ENCODE data around the gene STPG1.
"Not testable (repeated sequence)": the region's sequence is repeated elsewhere in the genome, so short reads cannot be mapped to it uniquely, and the experiment has no call there.

STPG1 gene, protein sequence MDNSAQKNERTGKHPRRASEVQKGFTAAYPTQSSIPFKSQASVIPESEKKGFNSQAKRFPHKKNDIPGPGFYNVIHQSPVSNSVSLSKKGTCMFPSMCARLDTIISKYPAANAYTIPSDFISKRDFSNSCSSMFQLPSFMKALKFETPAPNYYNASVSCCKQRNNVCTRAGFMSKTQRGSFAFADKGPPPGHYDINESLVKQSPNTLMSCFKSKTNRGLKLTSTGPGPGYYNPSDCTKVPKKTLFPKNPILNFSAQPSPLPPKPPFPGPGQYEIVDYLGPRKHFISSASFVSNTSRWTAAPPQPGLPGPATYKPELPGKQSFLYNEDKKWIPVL

DNA sequence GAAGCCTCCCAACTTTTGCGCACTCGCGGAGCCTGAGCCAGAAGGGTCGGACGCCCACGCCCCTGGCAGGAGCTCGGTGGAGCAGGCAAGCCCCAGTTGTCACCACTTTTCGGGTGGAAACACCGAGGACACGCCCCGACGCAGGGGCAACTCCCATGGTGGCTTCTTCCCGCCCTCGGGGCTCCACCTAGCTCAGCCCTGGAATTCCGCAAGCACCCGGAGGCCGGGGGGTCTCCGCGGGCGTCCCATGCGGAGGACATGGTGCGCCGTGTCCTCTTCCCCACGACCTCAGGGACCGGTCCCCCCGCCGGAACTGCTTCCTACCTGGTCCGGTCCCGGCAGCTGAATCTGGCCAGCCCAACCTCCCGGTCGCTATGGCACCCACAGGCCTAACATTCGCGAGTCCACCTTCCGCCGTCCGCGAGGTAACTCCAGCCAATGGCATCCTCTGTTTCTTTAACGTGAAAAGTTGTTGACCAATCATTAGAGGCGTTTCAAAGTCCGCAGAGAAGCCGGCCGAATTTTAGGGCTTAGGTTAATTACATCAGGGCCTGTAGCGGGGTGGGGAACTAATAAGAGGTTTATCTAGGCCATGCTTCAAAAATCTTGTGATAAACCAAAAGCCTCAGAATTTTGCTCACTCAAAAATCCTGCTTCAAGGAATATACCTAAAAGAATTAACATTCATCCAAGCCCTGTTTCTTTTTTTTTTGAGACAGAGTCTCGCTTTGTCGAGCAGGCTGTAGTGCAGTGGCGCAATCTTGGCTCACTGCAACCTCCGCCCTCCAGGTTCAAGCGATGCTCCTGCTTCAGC is at the start of gene STPG1:
Gene STPG1, minus strand, starts transcription at position 433 of the 814 bp plus-strand sequence. CDS start 12,394 bp downstream, outside the sequence.
- DNase-seq = peak; percentile 77 to 80

DNA sequence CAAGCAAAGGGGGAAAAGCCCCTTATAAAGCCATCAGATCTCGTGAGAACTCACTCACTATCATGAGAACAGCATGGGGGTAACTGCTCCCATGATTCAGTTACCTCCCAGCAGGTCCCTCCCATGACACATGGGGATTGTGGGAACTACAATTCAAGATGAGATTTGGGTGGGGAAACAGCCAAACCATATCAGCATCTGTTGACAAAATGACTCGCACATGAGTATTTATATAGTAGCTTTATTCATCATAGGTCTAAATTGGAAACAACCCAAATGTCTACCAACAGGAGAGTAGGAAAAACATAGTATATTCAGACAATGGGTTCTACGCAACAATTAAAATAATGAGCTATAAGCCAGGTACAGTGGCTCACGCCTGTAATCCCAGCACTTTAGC is 48.5 kb upstream of the STPG1 start:
- not testable (repeated sequence) for DNase-seq

DNA sequence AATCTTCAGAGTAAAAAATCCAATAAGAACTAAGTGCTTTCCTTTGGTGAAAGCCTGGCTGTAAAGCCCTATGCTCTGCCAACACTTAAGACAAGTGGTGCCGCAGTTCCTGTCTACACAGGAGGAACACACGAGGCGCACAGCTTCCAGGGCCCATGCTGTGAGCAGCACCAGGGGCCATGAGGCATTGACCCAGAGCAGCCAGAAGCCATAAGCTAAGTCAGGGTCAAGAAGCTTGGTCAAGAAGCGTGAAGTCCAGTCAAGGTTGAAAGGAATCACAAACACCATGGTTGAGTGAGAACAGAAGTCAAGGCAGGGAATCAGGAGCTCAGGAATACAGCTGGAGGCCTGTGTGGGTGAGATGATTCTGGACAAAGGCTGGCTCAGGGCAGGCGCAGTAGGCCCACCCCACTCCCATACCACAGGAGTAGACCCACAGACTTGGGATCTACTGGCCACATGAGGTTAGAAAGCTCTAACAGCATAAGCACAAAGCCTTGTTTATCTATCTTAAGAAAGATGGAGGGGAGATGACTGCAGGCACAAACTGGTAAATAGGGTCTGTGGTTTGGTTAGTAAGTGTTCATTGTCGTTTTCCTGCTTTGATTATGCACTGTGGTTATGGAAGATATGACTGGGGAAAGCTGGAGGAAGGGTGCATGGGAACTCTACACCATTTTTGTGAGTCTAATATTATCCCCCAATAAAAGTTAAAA is 46.1 kb upstream of the STPG1 start:
- DNase-seq = no peak

DNA sequence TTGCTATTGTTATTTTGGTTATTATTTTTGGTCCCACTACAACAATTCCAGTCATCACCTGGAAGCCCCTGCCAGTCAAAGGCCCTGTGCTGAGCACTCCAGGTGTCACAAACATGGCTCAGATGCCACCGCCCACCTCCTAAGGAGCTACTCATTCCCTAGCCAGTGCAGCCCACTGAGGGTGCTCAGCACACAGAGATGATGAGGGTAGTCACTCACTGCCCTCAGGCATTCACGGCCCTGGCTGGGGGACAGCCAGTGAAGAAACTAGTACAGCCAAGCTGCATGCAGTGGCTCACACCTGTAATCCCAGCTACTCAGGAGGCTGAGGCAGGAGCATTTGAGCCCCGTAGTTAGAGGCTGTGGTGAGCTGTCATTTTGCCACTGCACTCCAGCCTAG is 44.3 kb upstream of the STPG1 start:
- DNase-seq = no peak

DNA sequence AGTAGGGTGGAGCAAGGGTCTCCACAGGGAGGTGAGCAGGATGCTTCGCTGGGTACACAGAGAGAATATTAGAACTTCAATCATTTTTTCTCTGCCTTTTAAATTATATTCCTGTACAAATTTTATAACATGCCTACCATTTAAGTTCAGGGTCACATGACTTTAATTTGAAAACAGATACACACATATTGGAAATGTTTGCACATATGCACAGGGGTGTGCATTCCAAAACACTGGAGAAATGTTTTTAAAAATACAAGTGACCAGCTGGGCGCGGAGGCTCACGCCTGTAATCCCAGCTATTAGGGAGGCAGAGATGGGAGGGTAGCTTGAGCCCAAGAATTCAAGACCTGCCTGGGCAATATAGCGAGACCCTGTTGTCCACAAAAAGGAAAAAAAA is 41.7 kb upstream of the STPG1 start:
- no peak for DNase-seq

DNA sequence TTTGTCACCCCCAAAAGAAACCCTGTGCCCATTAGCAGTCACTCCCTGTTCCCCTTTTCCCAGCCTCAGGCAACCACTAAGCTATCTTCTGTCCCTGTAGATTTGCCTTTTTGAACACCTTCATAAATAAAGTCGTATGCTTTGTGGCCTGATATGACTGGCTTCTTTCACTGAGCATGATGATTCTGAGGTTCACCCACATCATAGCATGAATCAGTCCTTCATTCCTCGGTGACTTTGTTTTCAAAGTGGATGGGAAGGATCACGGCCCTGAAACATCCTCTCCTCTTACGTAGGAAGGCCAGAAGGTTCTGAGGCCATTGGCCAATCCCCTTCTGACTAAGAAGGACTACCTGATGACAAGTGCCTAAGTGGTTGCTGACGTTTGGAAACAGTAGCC is 41.1 kb upstream of the STPG1 start:
- DNase-seq = no peak

DNA sequence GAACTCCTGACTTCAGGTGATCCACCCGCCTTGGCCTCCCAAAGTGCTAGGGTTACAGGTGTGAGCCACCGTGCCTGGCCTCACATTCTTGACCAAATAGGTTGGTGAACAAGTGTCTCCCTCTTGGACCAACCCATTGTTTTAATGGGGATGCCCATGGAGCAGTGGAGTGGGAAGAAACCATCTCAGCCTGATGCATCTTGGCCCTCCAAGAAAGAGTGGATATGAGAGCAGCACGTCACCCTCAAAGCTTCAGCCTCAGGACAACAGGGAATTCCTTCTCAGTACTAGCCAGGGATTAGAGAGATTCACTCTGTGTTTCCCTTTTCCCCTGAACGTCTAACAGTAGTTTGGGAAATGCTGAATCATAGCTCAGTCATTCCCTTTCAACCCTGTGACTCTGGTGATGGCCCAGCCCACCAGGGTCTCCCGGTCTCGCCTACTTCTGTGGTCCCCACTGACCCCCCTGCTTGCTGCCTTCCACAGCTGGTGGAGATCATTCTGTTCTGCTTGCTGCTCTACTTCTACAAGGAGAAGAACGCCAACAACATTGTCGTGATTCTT is 39.4 kb upstream of the STPG1 start:
- no peak for DNase-seq

DNA sequence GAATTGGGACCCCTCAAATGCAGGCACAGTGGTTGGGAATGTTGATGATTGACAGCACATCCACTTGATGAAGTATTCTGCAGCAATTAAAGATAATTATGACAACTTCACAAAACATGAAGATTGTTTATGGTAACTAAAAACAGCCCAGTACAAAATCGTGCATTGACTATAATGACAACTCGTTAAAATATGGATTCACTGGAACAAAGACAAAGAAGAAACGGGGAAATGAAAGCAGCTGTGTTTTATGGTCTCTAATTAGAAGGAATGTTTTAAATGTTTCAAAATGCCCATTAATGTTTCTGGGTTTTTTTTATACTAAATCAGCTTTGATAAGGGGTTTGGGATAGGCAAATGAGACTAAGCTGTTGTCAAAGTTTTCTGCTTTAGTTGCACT is 38.2 kb upstream of the STPG1 start:
- DNase-seq = no peak

DNA sequence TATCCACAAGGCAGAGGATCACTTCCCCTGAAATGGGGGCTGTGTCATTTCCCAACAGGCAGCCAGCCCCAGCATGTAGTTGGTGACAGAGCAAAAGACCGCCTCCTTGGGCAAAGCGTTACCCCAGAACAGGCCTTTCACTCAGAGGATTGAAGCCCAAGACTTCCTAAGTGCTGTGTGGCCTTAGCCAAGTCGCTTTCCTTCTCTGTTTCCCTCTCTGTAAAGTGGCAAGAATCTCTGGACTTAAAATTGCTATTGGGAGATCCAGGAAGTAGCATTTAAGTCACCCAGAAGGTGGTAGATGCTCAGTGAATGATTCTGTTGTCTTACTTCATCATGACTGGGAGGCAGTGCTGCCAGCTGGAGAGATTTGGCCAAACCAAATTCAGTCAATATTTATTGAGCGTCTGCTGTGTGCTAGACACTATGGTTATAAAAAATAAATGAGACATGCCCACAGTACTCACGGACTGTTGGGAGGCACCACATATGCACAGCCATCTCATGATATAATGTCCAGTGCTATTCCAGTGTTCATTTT is 37.3 kb upstream of the STPG1 start:
- DNase-seq = no peak

DNA sequence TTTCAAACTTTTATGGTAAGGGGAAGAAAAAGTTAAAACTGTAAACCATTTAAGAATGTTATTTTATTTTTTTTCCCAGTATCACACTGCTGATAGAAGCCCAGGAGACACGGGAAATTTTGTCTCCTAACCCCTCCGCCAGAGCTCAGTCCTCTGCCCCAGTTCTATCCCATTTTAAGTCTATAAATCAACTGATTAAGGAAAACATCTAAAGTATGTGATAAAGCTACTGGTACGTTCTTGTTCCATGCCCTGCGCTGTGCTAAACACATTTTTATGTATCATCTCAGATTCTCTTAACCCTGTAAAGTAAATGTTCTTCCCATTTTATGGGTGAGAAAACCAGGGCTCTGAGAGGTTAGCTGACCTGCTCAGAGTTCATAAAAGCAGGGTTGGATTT is 36.7 kb upstream of the STPG1 start:
- no peak for DNase-seq

DNA sequence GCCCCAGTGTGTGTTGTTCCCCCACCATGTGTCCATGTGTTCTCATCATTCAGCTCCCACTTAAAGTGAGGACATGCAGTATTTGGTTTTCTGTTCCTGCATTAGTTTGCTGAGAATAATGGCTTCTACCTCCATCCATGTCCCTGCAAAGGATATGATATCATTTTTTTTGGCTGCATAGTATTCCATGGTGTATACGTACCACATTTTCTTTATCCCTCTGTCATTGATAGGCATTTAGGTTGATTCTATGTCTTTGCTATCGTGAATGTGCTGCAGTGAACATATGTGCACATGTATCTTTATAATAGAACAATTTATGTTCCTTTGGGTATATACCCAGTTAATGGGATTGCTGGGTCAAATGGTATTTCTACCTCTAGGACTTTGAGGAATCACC is 32.9 kb upstream of the STPG1 start:
- DNase-seq = not testable (repeated sequence)

DNA sequence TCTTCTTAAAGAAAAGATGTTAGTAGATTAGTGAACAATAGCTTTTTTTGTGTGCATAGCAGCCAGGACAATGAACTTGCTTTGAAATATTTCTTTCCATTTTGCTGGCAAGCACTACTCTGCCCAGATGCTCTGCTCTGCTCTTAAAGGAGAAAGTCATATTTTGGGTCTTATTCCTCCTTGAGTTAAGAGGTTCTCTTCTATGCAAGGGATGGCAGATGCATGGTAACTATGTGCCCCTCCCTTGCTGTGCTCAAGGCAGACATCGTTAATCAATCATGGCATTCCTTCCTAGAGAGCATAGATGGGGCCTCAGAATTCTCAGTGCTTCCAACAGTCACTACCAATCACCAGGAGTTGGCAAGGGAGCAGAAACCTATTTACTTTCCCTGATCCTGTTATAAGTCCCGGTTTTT is 29.7 kb upstream of the STPG1 start:
- DNase-seq = no peak

DNA sequence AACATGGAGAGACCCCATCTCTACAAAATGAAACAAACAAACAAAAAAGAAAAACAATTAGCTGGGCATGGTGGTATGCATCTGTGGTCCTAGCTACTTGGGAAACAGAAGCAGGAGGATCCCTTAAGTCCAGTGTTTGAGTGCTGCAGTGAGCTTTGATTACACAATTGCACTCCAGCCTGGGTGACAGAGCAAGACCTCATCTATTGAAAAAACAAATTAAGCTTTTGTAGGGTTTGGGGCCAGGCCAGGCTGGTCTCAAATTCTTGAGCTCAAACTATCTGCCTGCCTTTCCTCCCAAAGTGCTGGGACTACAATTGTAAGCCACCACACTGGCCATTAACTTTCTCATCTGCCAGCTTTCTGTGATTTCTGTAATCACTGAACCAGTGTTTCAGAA is 29.2 kb upstream of the STPG1 start:
- DNase-seq = no peak

DNA sequence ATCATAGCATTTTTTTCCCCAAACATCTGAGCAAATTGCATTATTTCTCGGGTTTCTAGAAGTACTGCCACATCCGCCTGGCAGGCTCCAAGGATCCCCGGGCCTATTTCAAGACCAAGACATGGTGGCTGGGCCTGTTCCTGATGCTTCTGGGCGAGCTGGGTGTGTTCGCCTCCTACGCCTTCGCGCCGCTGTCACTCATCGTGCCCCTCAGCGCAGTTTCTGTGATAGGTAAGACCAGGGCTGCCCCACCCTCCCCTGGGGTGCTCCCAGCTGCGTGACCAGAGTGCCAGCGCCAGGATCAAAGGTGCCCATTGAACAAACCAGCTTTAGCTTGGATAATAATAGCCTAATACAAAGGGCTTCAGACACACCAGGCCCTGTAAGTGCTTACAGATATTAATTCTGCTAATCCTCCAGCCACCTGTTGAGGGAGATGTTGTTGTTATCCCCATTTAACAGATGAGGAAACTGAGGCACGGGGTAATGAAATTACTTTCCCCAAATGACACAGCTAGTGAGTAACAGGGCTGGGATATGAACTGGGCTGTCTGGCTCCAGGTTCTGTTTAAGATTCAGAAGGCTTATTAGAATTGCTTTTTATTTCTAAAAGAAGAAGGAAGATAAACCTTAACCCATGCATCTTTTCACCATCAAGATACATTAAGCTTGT is 28.6 kb upstream of the STPG1 start:
- DNase-seq = no peak

DNA sequence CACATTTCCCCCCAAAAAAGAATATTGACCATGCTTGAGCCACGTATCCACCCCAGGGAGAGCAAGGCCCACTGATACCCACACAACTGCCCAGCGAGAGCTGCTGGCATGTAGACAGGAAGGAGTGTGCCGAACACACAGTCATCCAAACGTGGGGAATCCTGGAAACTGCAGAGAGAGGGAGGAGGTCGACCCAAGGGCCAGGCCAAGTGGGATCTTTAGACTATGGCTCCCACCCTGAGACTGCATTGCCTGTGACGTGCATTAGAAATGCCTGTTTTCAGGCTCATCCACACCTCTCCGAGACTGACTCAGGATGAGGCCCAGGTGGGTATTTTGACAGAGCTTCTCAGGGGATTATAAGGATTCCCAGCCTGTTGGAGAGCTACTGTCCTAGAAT is 27.9 kb upstream of the STPG1 start:
- DNase-seq = no peak

DNA sequence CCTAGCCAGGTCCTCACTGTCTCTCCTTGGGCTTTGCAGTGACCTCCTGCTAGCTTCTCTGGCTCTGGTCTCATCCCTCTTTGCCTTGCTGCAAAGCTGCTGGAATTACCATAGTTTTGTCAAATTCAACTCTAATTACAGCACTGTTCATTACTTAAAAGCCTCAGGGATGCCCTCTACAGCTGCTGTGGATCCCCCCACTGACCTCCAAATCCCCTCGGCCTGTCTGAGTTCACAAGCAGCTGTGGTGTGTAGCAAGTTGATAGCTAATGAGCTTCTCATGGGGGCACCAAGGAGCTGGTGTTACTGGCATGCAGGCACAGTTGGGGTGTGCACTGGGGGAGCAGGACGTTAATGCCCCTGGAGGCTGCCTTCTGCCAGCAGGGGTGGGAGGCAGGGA is 26.9 kb upstream of the STPG1 start:
- no peak for DNase-seq

DNA sequence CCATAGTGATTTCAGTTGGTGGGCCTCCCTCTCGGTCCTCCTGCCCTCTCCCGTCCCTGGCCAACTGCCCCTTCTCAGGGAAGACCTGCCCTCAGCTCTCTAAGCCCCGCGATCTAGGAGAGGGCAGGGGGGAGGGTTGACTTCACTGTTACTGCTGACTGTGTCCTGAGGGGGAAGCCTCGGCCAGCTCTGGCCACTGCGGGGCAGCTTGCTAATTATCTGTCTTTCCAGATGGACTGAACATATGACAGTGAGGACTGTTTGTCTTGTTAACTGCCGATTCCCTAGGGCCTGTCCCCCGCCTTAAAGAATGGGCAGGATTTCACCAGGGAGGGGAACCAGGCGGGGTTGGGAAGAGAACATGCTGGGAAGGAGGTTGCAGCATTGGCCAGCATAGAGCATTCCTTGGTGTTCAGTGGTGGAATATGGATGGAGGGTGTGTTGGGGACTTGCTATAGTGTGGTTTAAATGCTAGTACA is 24.9 kb upstream of the STPG1 start:
- DNase-seq = no peak

DNA sequence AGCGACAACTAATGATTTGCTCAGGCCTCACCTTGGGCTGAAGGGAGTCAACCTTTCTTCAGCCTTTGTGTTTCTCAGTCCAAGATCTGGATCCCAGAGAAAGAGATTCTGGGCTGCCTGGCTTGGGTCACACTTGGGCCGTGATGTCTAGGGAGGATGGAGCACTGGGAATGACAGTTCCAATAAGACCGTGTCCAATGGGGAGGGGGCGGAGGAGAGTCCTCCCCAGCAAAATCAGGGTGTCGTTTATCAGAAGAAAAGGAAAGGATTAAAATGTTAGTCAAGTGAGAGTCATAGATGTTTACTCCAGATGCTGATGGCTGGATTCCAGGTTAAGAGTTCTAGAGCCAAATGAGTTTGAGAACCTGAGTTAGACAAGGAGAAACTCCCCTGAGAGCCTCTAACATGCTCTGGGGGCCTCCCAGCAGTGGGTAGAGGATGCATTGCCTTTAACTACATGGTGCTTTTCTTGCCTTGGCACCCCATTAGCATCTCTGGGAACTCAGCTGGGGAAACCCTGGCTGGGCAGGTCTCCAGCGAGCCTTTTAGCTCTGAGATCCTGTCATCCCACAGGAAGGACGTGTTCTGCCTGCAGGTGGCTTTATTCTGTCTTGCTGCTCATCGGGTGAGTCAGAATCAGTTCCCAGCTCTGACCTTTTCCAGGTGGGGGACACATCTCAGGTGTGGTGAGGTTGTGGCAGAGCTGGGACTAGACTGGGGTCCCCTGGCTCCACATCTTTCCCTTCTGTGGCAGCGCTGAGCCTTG is 24.2 kb upstream of the STPG1 start:
- DNase-seq = no peak

DNA sequence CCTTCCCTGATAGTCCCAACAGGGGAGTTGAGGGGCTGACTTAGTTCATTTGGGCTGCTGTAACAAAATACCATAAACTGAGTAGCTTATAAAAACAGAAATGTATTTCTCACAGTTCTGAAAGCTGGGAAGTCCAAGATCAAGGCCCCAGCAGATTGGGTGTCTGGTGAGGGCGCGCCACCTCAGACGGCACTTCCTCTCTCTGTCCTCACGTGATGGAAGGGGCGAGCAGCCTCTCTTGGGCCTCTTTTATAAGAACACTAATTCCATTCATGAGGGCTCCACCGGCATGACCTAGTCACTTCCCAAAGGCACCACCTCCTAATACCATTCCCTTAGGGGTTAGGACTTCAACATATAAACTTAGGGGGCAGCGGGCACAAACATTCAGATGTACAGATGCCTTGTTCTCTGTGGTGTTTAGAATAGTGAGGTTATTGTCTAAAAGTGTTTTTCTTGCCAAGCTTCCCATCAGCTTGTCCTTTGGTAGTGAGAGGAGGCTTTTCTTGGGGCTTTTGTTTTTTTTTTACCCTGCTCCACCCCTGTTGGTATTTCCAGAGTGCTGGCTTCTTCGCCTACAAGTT is 22.3 kb upstream of the STPG1 start:
- DNase-seq = no peak

DNA sequence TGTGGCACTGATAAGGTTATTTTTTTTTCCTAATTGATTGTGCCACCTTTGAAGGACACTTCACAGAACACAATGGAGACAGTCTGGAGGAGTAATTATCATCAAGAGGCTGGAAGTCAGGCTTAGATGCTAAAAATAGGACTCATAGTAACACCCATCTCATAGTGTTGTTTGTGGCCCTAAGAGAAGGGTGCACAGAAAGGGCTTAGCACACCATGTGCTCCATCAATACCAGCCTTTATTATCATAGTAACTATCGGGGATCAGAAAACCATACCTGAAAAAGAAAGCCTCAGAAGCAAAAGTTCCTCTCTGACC is 13.9 kb upstream of the STPG1 start:
- no peak for DNase-seq
